Measurements from ENCODE around the gene SESN2.

Gene SESN2

DNA sequence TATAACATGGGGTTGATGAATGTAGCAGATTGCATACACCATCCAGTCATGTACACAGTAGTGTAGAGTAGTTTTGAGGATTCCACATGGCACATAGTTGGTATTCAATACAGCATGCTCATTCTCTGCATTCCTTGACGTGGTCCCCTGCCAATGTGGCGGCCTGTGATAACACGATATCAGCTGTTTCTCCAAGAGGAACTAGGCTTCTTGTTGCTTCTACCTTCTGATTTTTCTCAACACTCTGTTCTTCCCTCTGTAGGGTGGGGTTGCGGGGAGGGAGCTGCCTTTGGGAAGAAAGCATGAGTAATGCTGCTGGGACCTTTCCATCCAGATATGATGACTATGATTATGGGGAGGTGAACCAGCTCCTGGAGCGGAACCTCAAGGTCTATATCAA is 19.4 kb downstream of the SESN2 start:
- Histone ChIP-seq H3K9me3 (ENCODE audit: control insufficient read depth, low read length) (no peaks in the 10 kb centered on the region), H4K8ac (ENCODE audit: low read length) (no peak overlapping the region), H2BK12ac (ENCODE audit: low read length in 2 of 2) (no peak overlapping the region), H2AFZ (ENCODE audit: low read depth, low read length) (no peak overlapping the region), H3K23ac (ENCODE audit: low read length in 2 of 2) (no peak overlapping the region), H3K4ac (ENCODE audit: low read depth in 1 of 2, low read length in 2 of 2) (no peak overlapping the region), H2AK5ac (ENCODE audit: low read length, severe bottlenecking) (no peak overlapping the region), H2BK120ac (ENCODE audit: low read depth, low read length) (no peak overlapping the region), H3K27ac (ENCODE audit: low read length, poor library complexity, severe bottlenecking) (no peak overlapping the region), H3K27me3 (ENCODE audit: control insufficient read depth in 1 of 2, insufficient read depth in 1 of 2, low read length in 2 of 2) (no peaks in the 10 kb centered on the region), H2BK5ac (ENCODE audit: low read depth, low read length, poor library complexity, severe bottlenecking) (no peak overlapping the region), H3K36me3 (ENCODE audit: control insufficient read depth in 1 of 2, insufficient read depth in 2 of 2, low read depth in 1 of 2, low read length in 2 of 2) (peaks cover 88 to 93% of the 10 kb centered on the region in 2 experiments), H4K91ac (ENCODE audit: low read length) (no peak overlapping the region), H3K4me2 (ENCODE audit: low read length, poor library complexity, severe bottlenecking) (no peak overlapping the region), H2BK15ac (ENCODE audit: low read depth, poor library complexity, severe bottlenecking) (no peak overlapping the region), H3K4me3 (ENCODE audit: insufficient read depth in 1 of 2, low read depth in 1 of 2, low read length in 2 of 2) (no peak overlapping the region), H3K9ac (ENCODE audit: low read length) (no peak overlapping the region), H3K4me1 (ENCODE audit: control insufficient read depth, insufficient read depth, low read depth, low read length) (peaks cover 4% of the 10 kb centered on the region), H3K79me1 (replicated peaks; ENCODE audit: low read length, poor library complexity, severe bottlenecking) (peaks cover 29% of the 10 kb centered on the region), H3K14ac (ENCODE audit: low read length in 2 of 2) (no peak overlapping the region), H3K18ac (ENCODE audit: low read depth in 1 of 2, low read length in 2 of 2) (no peak overlapping the region)
- WGBS = 98% methylated on average over 5 of the region's 5 CpGs
- DNase-seq = no peak

DNA sequence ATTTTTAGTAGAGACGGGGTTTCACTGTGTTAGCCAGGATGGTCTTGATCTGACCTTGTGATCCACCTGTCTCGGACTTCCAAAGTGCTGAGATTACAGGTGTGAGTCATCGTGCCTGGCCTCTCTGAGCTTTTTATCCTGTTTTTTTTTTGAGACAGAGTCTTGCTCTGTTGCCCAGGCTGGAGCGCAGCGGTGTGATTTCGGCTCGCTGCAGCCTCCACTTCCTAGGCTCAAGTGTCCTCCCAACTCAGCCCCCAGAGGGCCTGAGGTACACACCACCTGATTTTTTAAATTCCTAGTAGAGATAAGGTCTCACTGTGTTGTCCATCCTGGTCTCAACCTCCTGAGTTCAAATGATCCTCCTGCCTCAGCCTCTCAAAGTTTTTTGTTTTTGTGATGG is 20.4 kb downstream of the SESN2 start:
- DNase-seq = no peak
- Histone ChIP-seq H3K4me2 (ENCODE audit: low read length, poor library complexity, severe bottlenecking) (no peak overlapping the region), H3K27ac (ENCODE audit: low read length, poor library complexity, severe bottlenecking) (no peak overlapping the region), H2AFZ (ENCODE audit: low read depth, low read length) (no peak overlapping the region), H2BK5ac (ENCODE audit: low read depth, low read length, poor library complexity, severe bottlenecking) (no peak overlapping the region), H3K4me3 (ENCODE audit: insufficient read depth in 1 of 2, low read depth in 1 of 2, low read length in 2 of 2) (no peak overlapping the region), H3K4ac (ENCODE audit: low read depth in 1 of 2, low read length in 2 of 2) (no peak overlapping the region), H3K9me3 (ENCODE audit: control insufficient read depth, low read length) (no peaks in the 10 kb centered on the region), H4K8ac (ENCODE audit: low read length) (no peak overlapping the region), H3K18ac (ENCODE audit: low read depth in 1 of 2, low read length in 2 of 2) (no peak overlapping the region), H3K23ac (ENCODE audit: low read length in 2 of 2) (no peak overlapping the region), H2AK5ac (ENCODE audit: low read length, severe bottlenecking) (no peak overlapping the region), H3K14ac (ENCODE audit: low read length in 2 of 2) (no peak overlapping the region), H3K9ac (ENCODE audit: low read length) (no peak overlapping the region), H3K4me1 (ENCODE audit: control insufficient read depth, insufficient read depth, low read depth, low read length) (peaks cover 4% of the 10 kb centered on the region), H3K27me3 (ENCODE audit: control insufficient read depth in 1 of 2, insufficient read depth in 1 of 2, low read length in 2 of 2) (no peaks in the 10 kb centered on the region), H3K79me1 (replicated peaks; ENCODE audit: low read length, poor library complexity, severe bottlenecking) (peaks cover 20% of the 10 kb centered on the region), H4K91ac (ENCODE audit: low read length) (no peak overlapping the region), H2BK120ac (ENCODE audit: low read depth, low read length) (no peak overlapping the region), H2BK15ac (ENCODE audit: low read depth, poor library complexity, severe bottlenecking) (no peak overlapping the region), H3K36me3 (ENCODE audit: control insufficient read depth in 1 of 2, insufficient read depth in 2 of 2, low read depth in 1 of 2, low read length in 2 of 2) (peaks cover 78 to 86% of the 10 kb centered on the region in 2 experiments), H2BK12ac (ENCODE audit: low read length in 2 of 2) (no peak overlapping the region)
- 95% methylated on average over 7 of the region's 7 CpGs for WGBS

DNA sequence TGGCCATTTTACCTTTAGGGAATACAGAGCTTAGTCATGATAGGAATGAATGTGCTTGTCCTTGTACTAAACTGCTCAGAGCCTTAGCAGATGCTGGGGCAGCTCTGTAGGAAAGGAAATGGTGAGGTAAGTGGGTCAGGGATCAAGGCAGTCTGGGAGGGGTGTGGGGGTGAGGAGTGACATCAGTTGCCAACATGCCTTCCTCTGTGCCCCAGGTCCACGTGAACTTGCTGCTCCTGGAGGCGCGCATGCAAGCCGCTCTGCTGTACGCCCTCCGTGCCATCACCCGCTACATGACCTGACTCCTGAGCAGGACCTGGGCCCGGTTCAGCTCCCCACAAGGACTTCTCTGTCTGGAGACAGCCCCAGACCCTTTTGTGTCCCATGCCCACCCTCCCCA is 21.2 kb downstream of the SESN2 start:
- Histone ChIP-seq H4K91ac (ENCODE audit: low read length) (no peak overlapping the region), H3K23ac (ENCODE audit: low read length in 2 of 2) (no peak overlapping the region), H3K27me3 (ENCODE audit: control insufficient read depth in 1 of 2, insufficient read depth in 1 of 2, low read length in 2 of 2) (no peaks in the 10 kb centered on the region), H2BK5ac (ENCODE audit: low read depth, low read length, poor library complexity, severe bottlenecking) (no peak overlapping the region), H2AK5ac (ENCODE audit: low read length, severe bottlenecking) (no peak overlapping the region), H3K36me3 (ENCODE audit: control insufficient read depth in 1 of 2, insufficient read depth in 2 of 2, low read depth in 1 of 2, low read length in 2 of 2) (peaks cover 74 to 79% of the 10 kb centered on the region in 2 experiments), H4K8ac (ENCODE audit: low read length) (no peak overlapping the region), H3K9me3 (ENCODE audit: control insufficient read depth, low read length) (no peaks in the 10 kb centered on the region), H2BK120ac (ENCODE audit: low read depth, low read length) (no peak overlapping the region), H3K18ac (ENCODE audit: low read depth in 1 of 2, low read length in 2 of 2) (no peak overlapping the region), H2AFZ (ENCODE audit: low read depth, low read length) (no peak overlapping the region), H3K27ac (ENCODE audit: low read length, poor library complexity, severe bottlenecking) (no peak overlapping the region), H2BK15ac (ENCODE audit: low read depth, poor library complexity, severe bottlenecking) (no peak overlapping the region), H3K79me1 (replicated peaks; ENCODE audit: low read length, poor library complexity, severe bottlenecking) (peaks cover 19% of the 10 kb centered on the region), H3K4me2 (ENCODE audit: low read length, poor library complexity, severe bottlenecking) (no peak overlapping the region), H3K9ac (ENCODE audit: low read length) (no peak overlapping the region), H2BK12ac (ENCODE audit: low read length in 2 of 2) (no peak overlapping the region), H3K4me3 (ENCODE audit: insufficient read depth in 1 of 2, low read depth in 1 of 2, low read length in 2 of 2) (no peak overlapping the region), H3K4me1 (ENCODE audit: control insufficient read depth, insufficient read depth, low read depth, low read length) (peaks cover 4% of the 10 kb centered on the region), H3K14ac (ENCODE audit: low read length in 2 of 2) (no peak overlapping the region), H3K4ac (ENCODE audit: low read depth in 1 of 2, low read length in 2 of 2) (no peak overlapping the region)
- DNase-seq = no peak
- 98% methylated on average over 8 of the region's 8 CpGs for WGBS

DNA sequence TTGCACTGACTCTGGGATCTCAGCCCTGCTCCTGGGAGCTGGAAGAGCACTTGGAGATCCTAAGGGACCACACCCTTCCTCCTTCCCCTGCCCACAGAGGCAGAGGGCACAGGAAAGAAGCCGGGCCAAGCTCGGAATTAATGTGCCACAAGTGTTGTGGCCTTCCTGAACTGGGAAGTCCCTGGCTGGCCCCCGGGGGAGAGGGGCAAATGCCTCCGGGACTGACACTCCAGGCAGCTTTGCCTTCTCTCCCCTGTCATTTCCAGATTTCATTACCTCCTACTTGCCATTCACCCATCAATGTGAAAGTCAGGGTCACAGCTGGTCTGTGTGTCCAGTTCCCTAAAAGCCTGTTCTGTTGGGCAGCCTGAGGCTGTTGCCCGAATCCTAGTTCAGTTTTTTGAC is 21.7 kb downstream of the SESN2 start:
- H2AFZ ChIP-seq (ENCODE audit: low read depth, low read length) = no peak overlapping the region
- H3K23ac ChIP-seq (ENCODE audit: low read length in 2 of 2) = no peak overlapping the region
- no peak overlapping the region for H2BK12ac ChIP-seq (ENCODE audit: low read length in 2 of 2)
- no peak overlapping the region for H3K4me3 ChIP-seq (ENCODE audit: insufficient read depth in 1 of 2, low read depth in 1 of 2, low read length in 2 of 2)
- DNase-seq = no peak
- H2BK15ac ChIP-seq (ENCODE audit: low read depth, poor library complexity, severe bottlenecking) = no peak overlapping the region
- H3K9me3 ChIP-seq (ENCODE audit: control insufficient read depth, low read length) = no peaks in the 10 kb centered on the region
- WGBS = 97% methylated on average over 5 of the region's 5 CpGs
- H3K18ac ChIP-seq (ENCODE audit: low read depth in 1 of 2, low read length in 2 of 2) = no peak overlapping the region
- H3K14ac ChIP-seq (ENCODE audit: low read length in 2 of 2) = no peak overlapping the region
- H3K79me1 ChIP-seq (replicated peaks; ENCODE audit: low read length, poor library complexity, severe bottlenecking) = peaks cover 17% of the 10 kb centered on the region
- H4K8ac ChIP-seq (ENCODE audit: low read length) = no peak overlapping the region
- no peak overlapping the region for H3K4me2 ChIP-seq (ENCODE audit: low read length, poor library complexity, severe bottlenecking)
- no peak overlapping the region for H4K91ac ChIP-seq (ENCODE audit: low read length)
- peaks cover 69 to 74% of the 10 kb centered on the region in 2 experiments for H3K36me3 ChIP-seq (ENCODE audit: control insufficient read depth in 1 of 2, insufficient read depth in 2 of 2, low read depth in 1 of 2, low read length in 2 of 2)
- no peak overlapping the region for H2BK5ac ChIP-seq (ENCODE audit: low read depth, low read length, poor library complexity, severe bottlenecking)
- no peaks in the 10 kb centered on the region for H3K27me3 ChIP-seq (ENCODE audit: control insufficient read depth in 1 of 2, insufficient read depth in 1 of 2, low read length in 2 of 2)
- H3K9ac ChIP-seq (ENCODE audit: low read length) = no peak overlapping the region
- no peak overlapping the region for H3K4ac ChIP-seq (ENCODE audit: low read depth in 1 of 2, low read length in 2 of 2)
- H3K27ac ChIP-seq (ENCODE audit: low read length, poor library complexity, severe bottlenecking) = no peak overlapping the region
- no peak overlapping the region for H2BK120ac ChIP-seq (ENCODE audit: low read depth, low read length)
- peaks cover 4% of the 10 kb centered on the region for H3K4me1 ChIP-seq (ENCODE audit: control insufficient read depth, insufficient read depth, low read depth, low read length)
- H2AK5ac ChIP-seq (ENCODE audit: low read length, severe bottlenecking) = no peak overlapping the region
